Astrocyte (in vitro differentiated cells and primary cell): ENCODE measurements around the gene C5orf15.

Source experiments
- EZH2 ChIP-seq: IDR thresholded peaks from 2 replicates; pipeline ENCODE4 v1.6.1; 2012; ENCODE audit warnings: mild to moderate bottlenecking, low read length, inconsistent platforms; ENCODE audit not compliant: insufficient read depth
- TF ChIP-seq, protein P1 (sequence below): IDR thresholded peaks from 2 replicates; pipeline ENCODE4 v1.5.1; 2011; ENCODE audit warnings: low read depth, mild to moderate bottlenecking, inconsistent platforms, low read length, moderate library complexity; ENCODE audit not compliant: insufficient read depth

DNA sequence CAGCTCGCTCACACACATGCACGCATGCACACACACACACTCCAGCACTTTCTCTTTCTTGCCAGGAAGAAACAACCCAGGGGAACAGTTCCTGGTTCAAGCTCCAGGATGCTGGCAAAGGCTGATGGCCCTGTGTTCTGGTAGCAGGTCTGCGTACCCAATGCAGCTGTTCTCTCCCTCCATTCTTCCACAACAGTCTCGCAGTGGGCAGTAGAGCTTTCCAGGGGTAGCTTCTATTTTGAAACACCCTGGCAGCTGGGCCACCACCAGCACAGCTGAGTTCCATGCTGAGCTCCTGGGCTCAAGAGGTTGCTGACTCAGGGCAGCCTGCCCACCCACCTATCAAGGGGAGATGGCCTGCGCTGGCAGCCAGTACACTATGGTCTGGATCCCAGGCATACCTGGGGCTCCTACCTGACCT lies 31.7 kb upstream of the C5orf15 start:
- TF ChIP-seq, protein P1, sequence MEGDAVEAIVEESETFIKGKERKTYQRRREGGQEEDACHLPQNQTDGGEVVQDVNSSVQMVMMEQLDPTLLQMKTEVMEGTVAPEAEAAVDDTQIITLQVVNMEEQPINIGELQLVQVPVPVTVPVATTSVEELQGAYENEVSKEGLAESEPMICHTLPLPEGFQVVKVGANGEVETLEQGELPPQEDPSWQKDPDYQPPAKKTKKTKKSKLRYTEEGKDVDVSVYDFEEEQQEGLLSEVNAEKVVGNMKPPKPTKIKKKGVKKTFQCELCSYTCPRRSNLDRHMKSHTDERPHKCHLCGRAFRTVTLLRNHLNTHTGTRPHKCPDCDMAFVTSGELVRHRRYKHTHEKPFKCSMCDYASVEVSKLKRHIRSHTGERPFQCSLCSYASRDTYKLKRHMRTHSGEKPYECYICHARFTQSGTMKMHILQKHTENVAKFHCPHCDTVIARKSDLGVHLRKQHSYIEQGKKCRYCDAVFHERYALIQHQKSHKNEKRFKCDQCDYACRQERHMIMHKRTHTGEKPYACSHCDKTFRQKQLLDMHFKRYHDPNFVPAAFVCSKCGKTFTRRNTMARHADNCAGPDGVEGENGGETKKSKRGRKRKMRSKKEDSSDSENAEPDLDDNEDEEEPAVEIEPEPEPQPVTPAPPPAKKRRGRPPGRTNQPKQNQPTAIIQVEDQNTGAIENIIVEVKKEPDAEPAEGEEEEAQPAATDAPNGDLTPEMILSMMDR: no peak
- TF ChIP-seq EZH2: no peak
